IMR-90 (cell line): ENCODE data around the gene ARHGAP28. TPM values are rescaled to one million over a fixed set of nuclear protein-coding genes. Genes with fewer than 3 reads are reported as not detected.

Source experiments
- ATAC-seq: fragments of 200-7000 bp; cut with Tn5 transposase; 2 replicates; pipeline ENCODE4 v1.9.1; 2020; ENCODE audit warnings: low read depth, mild to moderate bottlenecking, moderate library complexity
- BruUV-seq: library from RNA; stranded (reverse); fragments of 400-500 nt; replicated peaks from 2 replicates; lab custom pipeline; 2021; lab: Mats Ljungman, UMichigan
- CTCF ChIA-PET: fragments of 300-600 bp; formaldehyde crosslinking; extraction: SDS; loops from one replicate; lab custom pipeline; 2021; ENCODE audit warnings: antibody characterized with exemption; lab: Yijun Ruan, JAX
- POLR2A ChIA-PET: fragments of 300-600 bp; sonication (Branson Sonifier 250); formaldehyde crosslinking; loops from one replicate; lab custom pipeline; 2022; ENCODE audit warnings: antibody characterized with exemption; ENCODE audit not compliant: unreplicated experiment; lab: Charles Lee
- DNase-seq: peaks from one replicate; pipeline ENCODE4 v3.0.0; 2013
- H2AFZ ChIP-seq: replicated peaks from 2 replicates; pipeline ENCODE3; 2013; ENCODE audit warnings: low read length, mild to moderate bottlenecking; ENCODE audit not compliant: poor library complexity
- H2AK5ac ChIP-seq: 2 replicates; pipeline ENCODE4 v1.6.1; 2013; ENCODE audit warnings: low read depth, low read length, inconsistent platforms
- H2AK9ac ChIP-seq: replicated peaks from 2 replicates; pipeline ENCODE3; 2013; ENCODE audit warnings: mild to moderate bottlenecking, low read depth, low read length, moderate library complexity; ENCODE audit not compliant: poor library complexity
- H2BK120ac ChIP-seq: 2 replicates; pipeline ENCODE4 v1.6.1; 2013; ENCODE audit warnings: low read depth, low read length, inconsistent platforms
- H2BK15ac ChIP-seq: 3 replicates; pipeline ENCODE4 v1.6.1; 2013; ENCODE audit warnings: low read depth, low read length, inconsistent platforms
- H2BK20ac ChIP-seq: 2 replicates; pipeline ENCODE4 v1.6.1; 2013; ENCODE audit warnings: low read depth, mild to moderate bottlenecking, inconsistent platforms, low read length, moderate library complexity
- H2BK5ac ChIP-seq: 2 replicates; pipeline ENCODE4 v1.6.1; 2013; ENCODE audit warnings: mild to moderate bottlenecking, low read depth, low read length, inconsistent platforms; ENCODE audit not compliant: poor library complexity, severe bottlenecking
- H3K14ac ChIP-seq: replicated peaks from 2 replicates; pipeline ENCODE4 v1.6.1; 2013; ENCODE audit warnings: low read depth, low read length, inconsistent platforms
- H3K18ac ChIP-seq: 2 replicates; pipeline ENCODE4 v1.6.1; 2013; ENCODE audit warnings: low read depth, low read length, control low read depth
- H3K23ac ChIP-seq: 2 replicates; pipeline ENCODE4 v1.6.1; 2013; ENCODE audit warnings: low read depth, low read length, inconsistent platforms
- H3K27ac ChIP-seq: 2 replicates; pipeline ENCODE4 v1.5.1; 2013; ENCODE audit warnings: mild to moderate bottlenecking, control low read depth, low read length; ENCODE audit not compliant: insufficient read depth
- H3K27me3 ChIP-seq: 2 replicates; pipeline ENCODE4 v1.6.1; 2013; ENCODE audit warnings: low read length; ENCODE audit not compliant: control insufficient read depth, insufficient read depth
- H3K36me3 ChIP-seq: 2 replicates; pipeline ENCODE4 v1.6.1; 2013; ENCODE audit warnings: low read length, mixed read lengths; ENCODE audit not compliant: control insufficient read depth, insufficient read depth
- H3K4ac ChIP-seq: 2 replicates; pipeline ENCODE4 v1.6.1; 2013; ENCODE audit warnings: low read depth, low read length, inconsistent platforms
- H3K4me1 ChIP-seq: 2 replicates; pipeline ENCODE4 v1.6.1; 2013; ENCODE audit warnings: low read length, mixed read lengths; ENCODE audit not compliant: control insufficient read depth, insufficient read depth
- H3K4me2 ChIP-seq: 2 replicates; pipeline ENCODE4 v1.6.1; 2013; ENCODE audit warnings: low read depth, mild to moderate bottlenecking, control low read depth, low read length, moderate library complexity
- H3K4me3 ChIP-seq: 2 replicates; pipeline ENCODE4 v1.5.1; 2013; ENCODE audit warnings: low read depth, mild to moderate bottlenecking, control low read depth, low read length, moderate library complexity; ENCODE audit not compliant: insufficient read depth
- H3K56ac ChIP-seq: 2 replicates; pipeline ENCODE4 v1.6.1; 2013; ENCODE audit warnings: low read length, inconsistent platforms; ENCODE audit not compliant: insufficient read depth; ENCODE audit errors: extremely low read depth
- H3K79me1 ChIP-seq, 2 experiments: 2 replicates each; pipeline ENCODE4 v1.6.1; 2013; ENCODE audit warnings: low read length in 2 of 2, inconsistent platforms in 1 of 2, low read depth in 1 of 2
- H3K9ac ChIP-seq: 2 replicates; pipeline ENCODE4 v1.6.1; 2013; ENCODE audit warnings: low read depth, low read length, control low read depth
- H3K9me1 ChIP-seq: 2 replicates; pipeline ENCODE4 v1.6.1; 2013; ENCODE audit warnings: low read length, inconsistent platforms; ENCODE audit not compliant: insufficient read depth
- H3K9me3 ChIP-seq: 2 replicates; pipeline ENCODE4 v1.6.1; 2013; ENCODE audit warnings: low read length; ENCODE audit not compliant: control insufficient read depth, insufficient read depth
- H4K20me1 ChIP-seq: 2 replicates; pipeline ENCODE4 v1.6.1; 2013; ENCODE audit warnings: low read length, inconsistent platforms; ENCODE audit not compliant: insufficient read depth
- H4K5ac ChIP-seq: 2 replicates; pipeline ENCODE4 v1.6.1; 2013; ENCODE audit warnings: mild to moderate bottlenecking, low read depth, low read length, control low read depth
- H4K8ac ChIP-seq, 2 experiments: 2 replicates each; pipeline ENCODE4 v1.6.1; 2013; ENCODE audit warnings: low read depth in 2 of 2, low read length in 2 of 2, control low read depth in 1 of 2, inconsistent platforms in 1 of 2
- H4K91ac ChIP-seq: 2 replicates; pipeline ENCODE4 v1.6.1; 2013; ENCODE audit warnings: low read depth, low read length, inconsistent platforms; ENCODE audit not compliant: insufficient read depth
- BHLHE40 ChIP-seq: fragments of 150-350 bp; IDR thresholded peaks from 2 replicates; pipeline ENCODE4 v1.6.1; 2016; ENCODE audit warnings: mild to moderate bottlenecking, low read depth, low read length
- CEBPB ChIP-seq: IDR thresholded peaks from 2 replicates; pipeline ENCODE4 v1.6.1; 2012; ENCODE audit warnings: low read depth, low read length, improper control_type of control experiment
- CHD1 ChIP-seq: IDR thresholded peaks from 2 replicates; pipeline ENCODE4 v1.6.1; 2012; ENCODE audit warnings: low read depth, low read length, improper control_type of control experiment
- CTCF ChIP-seq: conservative IDR thresholded peaks from 2 replicates; pipeline ENCODE4 v1.5.1; 2012; ENCODE audit warnings: mild to moderate bottlenecking, low read depth, low read length, improper control_type of control experiment
- FOS ChIP-seq: fragments of 150-350 bp; IDR thresholded peaks from 2 replicates; pipeline ENCODE4 v1.6.1; 2016; ENCODE audit warnings: low read depth, low read length
- MAZ ChIP-seq: IDR thresholded peaks from 2 replicates; pipeline ENCODE4 v1.6.1; 2012; ENCODE audit warnings: low read depth, mild to moderate bottlenecking, low read length, improper control_type of control experiment, moderate library complexity, borderline replicate concordance
- NFE2L2 ChIP-seq: fragments of 150-350 bp; IDR thresholded peaks from 2 replicates; pipeline ENCODE4 v1.6.1; 2016; ENCODE audit warnings: low read depth, mild to moderate bottlenecking, low read length
- RAD21 ChIP-seq: IDR thresholded peaks from 2 replicates; pipeline ENCODE4 v1.6.1; 2012; ENCODE audit warnings: low read length, improper control_type of control experiment
- RCOR1 ChIP-seq: IDR thresholded peaks from 2 replicates; pipeline ENCODE4 v1.6.1; 2012; ENCODE audit warnings: mild to moderate bottlenecking, low read length, improper control_type of control experiment; ENCODE audit not compliant: insufficient replicate concordance
- RFX5 ChIP-seq: IDR thresholded peaks from 2 replicates; pipeline ENCODE4 v1.8.0; 2012; ENCODE audit warnings: low read depth, mild to moderate bottlenecking, low read length, moderate library complexity
- SMC3 ChIP-seq: fragments of 150-350 bp; IDR thresholded peaks from 2 replicates; pipeline ENCODE4 v1.6.1; 2016; ENCODE audit warnings: low read depth, mild to moderate bottlenecking, antibody characterized with exemption, low read length, moderate library complexity
- USF2 ChIP-seq: fragments of 150-350 bp; IDR thresholded peaks from 2 replicates; pipeline ENCODE4 v1.6.1; 2017; ENCODE audit warnings: mild to moderate bottlenecking, antibody characterized with exemption, low read length, low read depth
- WGBS, 2 experiments: methylation state at CpG; one replicate each; pipeline versions ENCODE4 v1.1.5 to v1.1.7; 2013; ENCODE audit warnings: missing lambda C conversion rate in 2 of 2; ENCODE audit not compliant: insufficient read length in 1 of 2; ENCODE audit errors: extremely low coverage in 2 of 2; 5-methylcytosine and 5-hydroxymethylcytosine counted together
- dilution Hi-C: fragments of 300-500 bp; cut with HindIII; formaldehyde crosslinking; loops from one replicate; pipeline ENCODE4 v1.14.3; 2018; ENCODE audit warnings: low sequenced_read_pairs; ENCODE audit not compliant: unreplicated experiment
- in situ Hi-C: fragments of 300-500 bp; cut with MboI; formaldehyde crosslinking; loops from 3 replicates; pipeline ENCODE4 v1.14.3; 2019; ENCODE audit warnings: low sequenced_read_pairs, inconsistent platforms, mixed read lengths
- intact Hi-C: fragments of 100-400 bp; cut with micrococcal nuclease; formaldehyde crosslinking; loops from 2 replicates; pipeline ENCODE4 v1.10.0; 2022
- polyA plus RNA-seq, 3 experiments: library from polyadenylated mRNA; depleted of rRNA; stranded (reverse); fragments of >200 nt; gene quantifications; 2 replicates each; pipeline ENCODE4 v1.2.3, GENCODE V29; 2012; ENCODE audit warnings: low replicate concordance in 1 of 3
- total RNA-seq: library from RNA; depleted of rRNA; stranded (reverse); fragments of >200 nt; gene quantifications from 2 replicates; pipeline ENCODE4 v1.2.3, GENCODE V29; 2012

ARHGAP28 gene
- total and polyA plus RNA-seq, 2 of the 4 experiments (the other 2 are of a cell fraction), result 1.8 to 3.8 TPM

GRCh38 chr18:6878556-6879297, 149.2 kb downstream of the ARHGAP28 start:
- no peak overlapping the region for H3K9ac ChIP-seq
- H3K4ac ChIP-seq, result no peak overlapping the region
- H2BK20ac ChIP-seq, result no peak overlapping the region
- 24 to 100% methylated on average over 1 to 2 of the region's 11 CpGs for WGBS, 2 experiments
- DNase-seq, result no peak
- peaks cover 19% of the 10 kb centered on the region for H3K36me3 ChIP-seq
- no peak overlapping the region for H2BK120ac ChIP-seq
- intact Hi-C loops (no loop called here), in situ Hi-C loops (loop anchor here (25.0 kb wide), 1 partner anchor 666 kb away; no protein-coding TSS in a partner anchor), dilution Hi-C loops (no loop called here)
- BruUV-seq, result no TSS peak
- H4K5ac ChIP-seq, result no peak overlapping the region
- POLR2A ChIA-PET, result no interaction called here
- H4K91ac ChIP-seq, result no peak overlapping the region
- H3K56ac ChIP-seq, result no peak overlapping the region
- H2BK15ac ChIP-seq, result no peak overlapping the region
- no peak overlapping the region for H3K27ac ChIP-seq
- 0 out of 2 replicates have a peak, but pooled peaks cover 2% of the 10 kb centered on the region for H3K9me1 ChIP-seq
- CTCF ChIA-PET, result no interaction called here
- H4K20me1 ChIP-seq, result no peaks in the 10 kb centered on the region
- peaks cover 8% of the 10 kb centered on the region; the same call in 1 of the 2 replicates for H3K4me1 ChIP-seq
- no peak overlapping the region for H3K18ac ChIP-seq
- H2AK5ac ChIP-seq, result no peak overlapping the region
- H3K4me2 ChIP-seq, result no peak overlapping the region
- no peak overlapping the region for H4K8ac ChIP-seq
- H2AK9ac ChIP-seq, result no peak overlapping the region
- no peak for TF ChIP-seq CTCF
- TF ChIP-seq NFE2L2, result no peak
- TF ChIP-seq CHD1, result no peak
- no peak for TF ChIP-seq RCOR1
- no peak for TF ChIP-seq CEBPB
- TF ChIP-seq SMC3, result no peak
- no peak for TF ChIP-seq RFX5
- TF ChIP-seq RAD21, result no peak
- TF ChIP-seq MAZ, result no peak
- no peak for TF ChIP-seq BHLHE40
- no peak for TF ChIP-seq USF2
- TF ChIP-seq FOS, result no peak
- H3K4me3 ChIP-seq, result no peak overlapping the region
- no peaks in the 10 kb centered on the region for H3K9me3 ChIP-seq
- H2BK5ac ChIP-seq, result no peak overlapping the region
- H3K14ac ChIP-seq, result no peak overlapping the region
- H3K79me1 ChIP-seq, result no peaks in the 10 kb centered on the region
- no peaks in the 10 kb centered on the region for H3K27me3 ChIP-seq
- H3K23ac ChIP-seq, result no peak overlapping the region
- no peak for ATAC-seq
- H2AFZ ChIP-seq, result no peak overlapping the region
